ENCODE results near the gene MYO1D.

GRCh38 chr17:32444301-32445073 lies 432.4 kb downstream of the MYO1D start, which contains the start of gene PSMD11:
- TF ChIP-seq CTCF (IDR thresholded peaks at IDR 0.05) (peak in 11 of 12 donors; percentile 87 to 100 (median 95)), POLR2A (IDR thresholded peaks at IDR 0.05) (peak in 1 of 2 donors; percentile 66)
